Naive thymus-derived CD8-positive, alpha-beta T cell (primary cell): ENCODE results near the gene BRSK2. TPM values are rescaled to one million over a fixed set of nuclear protein-coding genes. Genes with fewer than 3 reads are reported as not detected.

Source experiments
- ATAC-seq, 2 donors: fragments of 150-1000 bp; cut with Tn5 transposase in 1 of 2; sonication (Bioruptor Pico), chemical (Tn5 transposase) in 1 of 2; 1 replicate in 1 of 2; 2 replicates in 1 of 2; pipeline ENCODE4 v1.10.0; 2021; ENCODE audit warnings: mild to moderate bottlenecking in 2 of 2, moderate library complexity in 2 of 2
- POLR2A ChIA-PET: fragments of 350-600 bp; sonication (Branson Sonifier 250); formaldehyde crosslinking; loops from one replicate; lab custom pipeline; 2021; ENCODE audit warnings: antibody characterized with exemption; lab: Charles Lee
- DNase-seq, 10 donors: peaks; one replicate each; pipeline versions ENCODE4 v3.0.0 to v3.0.0-alpha.2; 2020 to 2022
- H3K27ac Mint-ChIP-seq, 10 donors: one replicate each; pipeline ENCODE4 v1.8.0; 2020 to 2022; ENCODE audit warnings: mild to moderate bottlenecking in 10 of 10, mixed read lengths in 10 of 10, moderate library complexity in 4 of 10, inconsistent platforms in 1 of 10
- H3K27me3 Mint-ChIP-seq, 5 donors: one replicate each; pipeline ENCODE4 v1.8.0; 2021 to 2022; ENCODE audit warnings: mixed read lengths in 5 of 5
- H3K36me3 Mint-ChIP-seq, 3 donors: one replicate each; pipeline ENCODE4 v1.8.0; 2020 to 2022; ENCODE audit warnings: mixed read lengths in 3 of 3, mild to moderate bottlenecking in 2 of 3, inconsistent platforms in 1 of 3
- H3K4me1 Mint-ChIP-seq, 4 donors: one replicate each; pipeline ENCODE4 v1.8.0; 2021 to 2022; ENCODE audit warnings: mixed read lengths in 4 of 4
- H3K4me3 Mint-ChIP-seq, 10 donors: one replicate each; pipeline ENCODE4 v1.8.0; 2020 to 2022; ENCODE audit warnings: mild to moderate bottlenecking in 10 of 10, mixed read lengths in 10 of 10, moderate library complexity in 6 of 10, inconsistent platforms in 1 of 10
- H3K9me3 Mint-ChIP-seq, 9 donors: one replicate each; pipeline ENCODE4 v1.8.0; 2020 to 2022; ENCODE audit warnings: mixed read lengths in 9 of 9, mild to moderate bottlenecking in 3 of 9, inconsistent platforms in 1 of 9, moderate library complexity in 1 of 9
- polyA plus RNA-seq, 3 donors: library from polyadenylated mRNA; unstranded; fragments of 300-500 nt; fragmentation: Illumina TruSeq; gene quantifications; one replicate each; pipeline ENCODE4 v1.2.3, GENCODE V29; 2021
- total RNA-seq, 8 experiments: library from RNA in 2 of 8; stranded (reverse) in 2 of 8; gene quantifications; one replicate each; pipeline ENCODE4 v1.2.3 and lab custom pipeline; 2021 to 2026

BRSK2 gene
- total and polyA plus RNA-seq, 5 experiments from 2014 or later: 0.42 to 1.3 TPM; not detected in 3

- no peak for DNase-seq
- ATAC-seq: no peak
- Mint-ChIP-seq H3K9me3 (peaks cover 0 to 4% (median 0%) of the 10 kb centered on the region in 9 donors), H3K27me3 (no peaks in the 10 kb centered on the region), H3K27ac (peak overlapping the region in 2 of 10 donors; percentile 22), H3K36me3 (peaks cover 0 to 21% (median 17%) of the 10 kb centered on the region in 3 donors), H3K4me1 (peaks cover 45 to 73% (median 71%) of the 10 kb centered on the region in 4 donors), H3K4me3 (peak overlapping the region in 1 of 10 donors; percentile 26)
- POLR2A ChIA-PET: no interaction called here
These were observed 106.5 kb downstream of the BRSK2 start for GRCh38 chr11:1496091-1496760.

GRCh38 chr11:1496761-1497095, 107.0 kb downstream of the BRSK2 start:
- Mint-ChIP-seq H3K27ac (peak overlapping the region in 1 of 10 donors; percentile 22), H3K4me1 (peaks cover 49 to 75% (median 72%) of the 10 kb centered on the region in 4 donors), H3K36me3 (peaks cover 0 to 24% (median 17%) of the 10 kb centered on the region in 3 donors), H3K4me3 (peak overlapping the region in 1 of 10 donors; percentile 26), H3K9me3 (peaks cover 0 to 4% (median 0%) of the 10 kb centered on the region in 9 donors), H3K27me3 (no peaks in the 10 kb centered on the region)
- DNase-seq: no peak
- ATAC-seq: no peak
- POLR2A ChIA-PET: no interaction called here

GRCh38 chr11:1497600-1497999, 107.9 kb downstream of the BRSK2 start:
- DNase-seq (no peak), ATAC-seq (no peak)
- peaks cover 46 to 75% (median 67%) of the 10 kb centered on the region in 4 donors for H3K4me1 Mint-ChIP-seq
- peaks cover 0 to 4% (median 0%) of the 10 kb centered on the region in 9 donors for H3K9me3 Mint-ChIP-seq
- POLR2A ChIA-PET: no interaction called here
- H3K4me3 Mint-ChIP-seq: no peak overlapping the region
- H3K27ac Mint-ChIP-seq: peak overlapping the region in 1 of 10 donors; percentile 30
- no peaks in the 10 kb centered on the region for H3K27me3 Mint-ChIP-seq
- peaks cover 0 to 23% (median 17%) of the 10 kb centered on the region in 3 donors for H3K36me3 Mint-ChIP-seq

- POLR2A ChIA-PET: no interaction called here
- Mint-ChIP-seq H3K27me3 (no peaks in the 10 kb centered on the region), H3K27ac (peak overlapping the region in 2 of 10 donors; percentile 15 to 25), H3K4me1 (peaks cover 44 to 72% (median 64%) of the 10 kb centered on the region in 4 donors), H3K9me3 (peaks cover 0 to 4% (median 0%) of the 10 kb centered on the region in 9 donors), H3K36me3 (peaks cover 0 to 25% (median 17%) of the 10 kb centered on the region in 3 donors), H3K4me3 (peak overlapping the region in 1 of 10 donors; percentile 26)
- no peak for DNase-seq
- ATAC-seq: no peak
These were observed 108.5 kb downstream of the BRSK2 start for GRCh38 chr11:1498262-1498661.

GRCh38 chr11:1499261-1499890, 109.6 kb downstream of the BRSK2 start:
- Mint-ChIP-seq H3K27ac (peak overlapping the region in 2 of 10 donors; percentile 19 to 69), H3K27me3 (no peaks in the 10 kb centered on the region)
- DNase-seq: no peak

GRCh38 chr11:1499899-1500298, 110.2 kb downstream of the BRSK2 start:
- H3K4me1 Mint-ChIP-seq: peaks cover 36 to 69% (median 56%) of the 10 kb centered on the region in 4 donors
- H3K4me3 Mint-ChIP-seq: no peak overlapping the region
- H3K9me3 Mint-ChIP-seq: peaks cover 0 to 4% (median 0%) of the 10 kb centered on the region in 9 donors
- POLR2A ChIA-PET: no interaction called here
- H3K27ac Mint-ChIP-seq: peak overlapping the region in 1 of 10 donors; percentile 19
- H3K27me3 Mint-ChIP-seq: no peaks in the 10 kb centered on the region
- DNase-seq: no peak
- H3K36me3 Mint-ChIP-seq: peaks cover 0 to 25% (median 17%) of the 10 kb centered on the region in 3 donors
- no peak for ATAC-seq

More at GRCh38 chr11:1499261-1499890, 109.6 kb downstream of the BRSK2 start:
- ATAC-seq: no peak
- H3K4me3 Mint-ChIP-seq: no peak overlapping the region
- POLR2A ChIA-PET: no interaction called here
- H3K36me3 Mint-ChIP-seq: peaks cover 0 to 25% (median 17%) of the 10 kb centered on the region in 3 donors
- peaks cover 0 to 4% (median 0%) of the 10 kb centered on the region in 9 donors for H3K9me3 Mint-ChIP-seq
- H3K4me1 Mint-ChIP-seq: peaks cover 39 to 70% (median 60%) of the 10 kb centered on the region in 4 donors

- ATAC-seq (no peak), DNase-seq (no peak)
- peaks cover 0 to 2% (median 0%) of the 10 kb centered on the region in 9 donors for H3K9me3 Mint-ChIP-seq
- peak overlapping the region in 3 of 10 donors; percentile 57 to 67 (median 67) for H3K27ac Mint-ChIP-seq
- H3K4me3 Mint-ChIP-seq: peak overlapping the region in 2 of 10 donors; percentile 22 to 41
- H3K36me3 Mint-ChIP-seq: peaks cover 0 to 25% (median 17%) of the 10 kb centered on the region in 3 donors
- POLR2A ChIA-PET: no interaction called here
- H3K27me3 Mint-ChIP-seq: no peaks in the 10 kb centered on the region
- peaks cover 36 to 72% (median 52%) of the 10 kb centered on the region in 4 donors for H3K4me1 Mint-ChIP-seq
These were observed 111.0 kb downstream of the BRSK2 start for GRCh38 chr11:1500466-1501420.

- peak overlapping the region in 3 of 10 donors; percentile 54 to 63 (median 58) for H3K27ac Mint-ChIP-seq
- POLR2A ChIA-PET: no interaction called here
- H3K36me3 Mint-ChIP-seq: peaks cover 0 to 25% (median 15%) of the 10 kb centered on the region in 3 donors
- peaks cover 33 to 67% (median 49%) of the 10 kb centered on the region in 4 donors for H3K4me1 Mint-ChIP-seq
- no peaks in the 10 kb centered on the region for H3K9me3 Mint-ChIP-seq
- no peak for ATAC-seq
- no peaks in the 10 kb centered on the region for H3K27me3 Mint-ChIP-seq
- no peak for DNase-seq
- no peak overlapping the region for H3K4me3 Mint-ChIP-seq
These were observed 111.9 kb downstream of the BRSK2 start for GRCh38 chr11:1501421-1502167.

- Mint-ChIP-seq H3K27ac (peak overlapping the region in 2 of 10 donors; percentile 49 to 51), H3K27me3 (no peaks in the 10 kb centered on the region), H3K9me3 (no peaks in the 10 kb centered on the region), H3K36me3 (peaks cover 0 to 23% (median 15%) of the 10 kb centered on the region in 3 donors), H3K4me1 (peaks cover 28 to 64% (median 49%) of the 10 kb centered on the region in 4 donors), H3K4me3 (no peak overlapping the region)
- DNase-seq (no peak), ATAC-seq (no peak)
- POLR2A ChIA-PET: no interaction called here
These were observed 112.6 kb downstream of the BRSK2 start for GRCh38 chr11:1502168-1502953.

GRCh38 chr11:1502954-1503707, 113.4 kb downstream of the BRSK2 start:
- no peak for DNase-seq
- peaks cover 26 to 62% (median 48%) of the 10 kb centered on the region in 4 donors for H3K4me1 Mint-ChIP-seq
- H3K9me3 Mint-ChIP-seq: no peaks in the 10 kb centered on the region
- peak overlapping the region in 2 of 10 donors; percentile 49 to 51 for H3K27ac Mint-ChIP-seq
- H3K4me3 Mint-ChIP-seq: no peak overlapping the region
- peaks cover 0 to 21% (median 15%) of the 10 kb centered on the region in 3 donors for H3K36me3 Mint-ChIP-seq
- no peak for ATAC-seq
- POLR2A ChIA-PET: no interaction called here
- no peaks in the 10 kb centered on the region for H3K27me3 Mint-ChIP-seq
